ENCODE results near the gene ABCC8. TPM values are rescaled to one million over a fixed set of nuclear protein-coding genes. Genes with fewer than 3 reads are reported as not detected.

ABCC8 gene
- total RNA-seq, 4 donors from 2014 or later, result 0.40 to 4.0 (median 3.5) TPM

GRCh38 chr11:17475666-17476316, 854 bp downstream of the ABCC8 start:
- Histone ChIP-seq H3K36me3 (no peaks in the 10 kb centered on the region), H3K27ac (no peak overlapping the region), H3K27me3 (peaks cover 77% of the 10 kb centered on the region), H3K4me1 (peaks cover 0 to 10% (median 2%) of the 10 kb centered on the region in 4 donors), H3K9me3 (no peaks in the 10 kb centered on the region), H3K4me3 (peak overlapping the region in 1 of 4 donors; percentile 31)
- in situ Hi-C loops (cut with MboI; ENCODE audit: low pct_ligation_motif_present in 1 of 4, low pct_unique_long_range_greater_than_20kb in 1 of 4, low sequenced_read_pairs in 3 of 4), result no loop called here
- WGBS, 2 donors (ENCODE audit: low coverage in 1 of 2), result 12 to 15% methylated on average over 21 to 31 of the region's 31 CpGs
- no peak for DNase-seq
- intact Hi-C loops (cut with DNase I; ENCODE audit: low total_unique reads), result no loop called here
- no peak for TF ChIP-seq POLR2AphosphoS5 (IDR thresholded peaks at IDR 0.05)

- H3K9me3 ChIP-seq, result no peaks in the 10 kb centered on the region
- DNase-seq, result no peak
- TF ChIP-seq CTCF (IDR thresholded peaks at IDR 0.05) (no peak), POLR2AphosphoS5 (IDR thresholded peaks at IDR 0.05) (no peak), POLR2A (IDR thresholded peaks at IDR 0.05) (no peak), EP300 (IDR thresholded peaks at IDR 0.05; ENCODE audit: low read depth) (no peak)
- 38 to 58% methylated on average over 2 to 6 of the region's 6 CpGs for WGBS, 2 donors (ENCODE audit: low coverage in 1 of 2)
- no peaks in the 10 kb centered on the region for H3K36me3 ChIP-seq
- H3K27me3 ChIP-seq, result peaks cover 66% of the 10 kb centered on the region
- peaks cover 0 to 10% (median 0%) of the 10 kb centered on the region in 4 donors for H3K4me1 ChIP-seq
- no peak overlapping the region for H3K4me3 ChIP-seq
- intact Hi-C loops (cut with DNase I; ENCODE audit: low total_unique reads) (no loop called here), in situ Hi-C loops (cut with MboI; ENCODE audit: low pct_ligation_motif_present in 1 of 4, low pct_unique_long_range_greater_than_20kb in 1 of 4, low sequenced_read_pairs in 3 of 4) (no loop called here)
- no peak overlapping the region for H3K27ac ChIP-seq
These were observed 3.4 kb downstream of the ABCC8 start for GRCh38 chr11:17473071-17473744.

GRCh38 chr11:17472467-17472866, 4.2 kb downstream of the ABCC8 start:
- Histone ChIP-seq H3K36me3 (no peaks in the 10 kb centered on the region), H3K4me1 (peaks cover 0 to 10% (median 0%) of the 10 kb centered on the region in 4 donors), H3K4me3 (no peak overlapping the region), H3K27ac (no peak overlapping the region), H3K9me3 (no peaks in the 10 kb centered on the region), H3K27me3 (peaks cover 58% of the 10 kb centered on the region)
- DNase-seq, result no peak
- intact Hi-C loops (cut with DNase I; ENCODE audit: low total_unique reads) (no loop called here), in situ Hi-C loops (cut with MboI; ENCODE audit: low pct_ligation_motif_present in 1 of 4, low pct_unique_long_range_greater_than_20kb in 1 of 4, low sequenced_read_pairs in 3 of 4) (no loop called here)
- TF ChIP-seq CTCF (IDR thresholded peaks at IDR 0.05) (no peak), EP300 (IDR thresholded peaks at IDR 0.05; ENCODE audit: low read depth) (no peak), POLR2A (IDR thresholded peaks at IDR 0.05) (no peak), POLR2AphosphoS5 (IDR thresholded peaks at IDR 0.05) (no peak)
- WGBS, 2 donors (ENCODE audit: low coverage in 1 of 2), result 60% methylated on average over 3 of the region's 3 CpGs; no CpG with 5 or more reads in 1 of the 2 donors

- H3K4me3 ChIP-seq, result no peak overlapping the region
- H3K4me1 ChIP-seq, result peaks cover 0 to 9% (median 0%) of the 10 kb centered on the region in 4 donors
- H3K27ac ChIP-seq, result no peak overlapping the region
- H3K36me3 ChIP-seq, result no peaks in the 10 kb centered on the region
- intact Hi-C loops (cut with DNase I; ENCODE audit: low total_unique reads), result no loop called here
- WGBS, 2 donors (ENCODE audit: low coverage in 1 of 2), result 74 to 86% methylated on average over 3 of the region's 3 CpGs
- H3K9me3 ChIP-seq, result no peaks in the 10 kb centered on the region
- in situ Hi-C loops (cut with MboI; ENCODE audit: low pct_ligation_motif_present in 1 of 4, low pct_unique_long_range_greater_than_20kb in 1 of 4, low sequenced_read_pairs in 3 of 4), result no loop called here
- H3K27me3 ChIP-seq, result peaks cover 49% of the 10 kb centered on the region
- TF ChIP-seq POLR2AphosphoS5 (IDR thresholded peaks at IDR 0.05), result no peak
- TF ChIP-seq POLR2A (IDR thresholded peaks at IDR 0.05), result no peak
- TF ChIP-seq EP300 (IDR thresholded peaks at IDR 0.05; ENCODE audit: low read depth), result no peak
- TF ChIP-seq CTCF (IDR thresholded peaks at IDR 0.05), result no peak
- no peak for DNase-seq
These were observed 5.1 kb downstream of the ABCC8 start for GRCh38 chr11:17471501-17471900.

Measured in transverse colon (tissue), 4 donors.